ENCODE data around the gene NFASC.

The NFASC gene

DNA sequence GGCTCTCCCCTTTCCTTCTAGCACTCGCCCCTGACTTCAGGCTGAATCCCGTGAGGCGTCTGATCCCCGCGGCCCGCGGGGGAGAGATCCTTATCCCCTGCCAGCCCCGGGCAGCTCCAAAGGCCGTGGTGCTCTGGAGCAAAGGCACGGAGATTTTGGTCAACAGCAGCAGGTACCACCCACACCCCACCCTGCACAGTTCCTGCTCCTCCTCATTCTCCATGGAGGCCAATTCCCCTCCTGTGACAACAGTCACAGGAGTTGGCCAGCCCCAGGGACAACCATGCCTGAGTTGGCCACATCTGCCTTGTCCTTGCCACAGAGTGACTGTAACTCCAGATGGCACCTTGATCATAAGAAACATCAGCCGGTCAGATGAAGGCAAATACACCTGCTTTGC lies 193.6 kb downstream of the NFASC start:
- DNase-seq (ENCODE audit: low spot score): no peak

DNA sequence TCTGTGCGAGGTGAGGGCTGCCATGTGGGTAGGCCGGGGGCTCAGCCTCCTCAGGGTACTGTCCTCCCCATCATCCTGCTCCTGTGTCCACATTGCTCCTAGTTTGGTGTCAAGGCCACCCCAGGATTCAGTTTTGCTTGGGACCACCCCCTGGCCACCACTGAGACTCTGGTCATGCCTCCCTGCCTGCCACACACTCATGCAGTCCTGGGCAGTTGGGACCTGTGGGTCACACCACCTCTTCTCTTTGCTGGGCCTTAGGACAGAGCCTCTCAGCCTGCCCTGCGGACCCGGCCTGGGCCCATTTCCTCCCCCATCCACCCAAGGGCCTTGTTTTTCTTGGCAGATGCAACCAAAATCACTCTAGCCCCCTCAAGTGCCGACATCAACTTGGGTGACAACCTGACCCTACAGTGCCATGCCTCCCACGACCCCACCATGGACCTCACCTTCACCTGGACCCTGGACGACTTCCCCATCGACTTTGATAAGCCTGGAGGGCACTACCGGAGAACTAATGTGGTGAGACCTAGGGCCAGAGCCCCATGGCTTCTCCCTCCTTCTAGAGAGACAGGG lies 194.2 kb downstream of the NFASC start:
- no peak for DNase-seq (ENCODE audit: low spot score)

- no peak for DNase-seq (ENCODE audit: low spot score)
Observed at GRCh38 chr1:205065666-205066065, 195.0 kb downstream of the NFASC start.

GRCh38 chr1:205066141-205066818 lies 195.6 kb downstream of the NFASC start:
- DNase-seq (ENCODE audit: low spot score): no peak

GRCh38 chr1:205067031-205067430 lies 196.4 kb downstream of the NFASC start:
- no peak for DNase-seq (ENCODE audit: low spot score)

DNA sequence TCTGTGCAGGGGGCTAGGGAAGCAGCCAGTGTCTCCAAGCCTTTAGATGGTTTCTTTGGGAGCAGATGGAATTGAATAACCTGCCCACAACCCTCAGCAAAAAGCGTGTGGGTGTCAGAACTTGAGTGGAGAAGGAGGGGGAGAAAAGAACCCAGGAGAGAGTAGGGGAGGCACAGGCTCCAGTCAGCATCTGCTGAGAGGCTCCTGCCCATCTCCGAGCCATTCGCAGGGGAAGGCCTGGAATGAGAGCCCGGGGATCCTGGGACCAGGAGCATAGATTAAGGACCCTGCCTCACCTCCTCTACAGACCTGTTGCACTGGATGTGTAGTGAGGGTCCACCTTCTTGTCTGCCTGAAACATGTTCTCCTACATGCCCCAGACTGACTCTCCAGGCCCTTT lies 197.3 kb downstream of the NFASC start:
- DNase-seq (ENCODE audit: low spot score): no peak

DNA sequence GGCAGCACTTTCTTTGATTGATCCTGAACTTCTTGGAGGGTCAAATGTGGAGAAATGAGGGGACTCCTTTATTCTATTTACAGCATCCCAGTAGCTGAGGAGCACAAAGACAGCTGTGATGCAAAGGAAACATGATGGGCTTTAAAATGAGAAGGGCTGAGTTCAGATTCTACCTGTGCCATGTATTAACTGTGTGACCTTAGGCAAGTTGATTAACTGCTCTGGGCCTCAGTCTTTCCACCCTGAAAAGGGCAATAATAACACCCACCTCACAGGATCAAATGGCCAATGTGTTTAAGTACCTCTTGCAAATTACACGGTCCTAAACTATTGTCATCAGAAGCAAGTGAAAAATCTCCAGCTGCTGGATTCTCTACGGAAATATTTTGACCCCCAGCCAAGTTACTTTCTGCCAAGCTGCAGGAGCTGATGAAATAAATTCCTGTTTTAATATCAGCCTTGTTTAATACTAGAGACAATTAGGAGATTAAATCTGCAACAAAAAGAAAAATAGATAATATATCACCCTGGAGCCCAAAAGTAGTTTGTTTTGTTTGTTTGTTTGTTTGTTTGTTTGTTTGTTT lies 197.9 kb downstream of the NFASC start:
- no peak for DNase-seq (ENCODE audit: low spot score)

- no peak for DNase-seq (ENCODE audit: low spot score)
Observed at GRCh38 chr1:205069371-205070125, 198.9 kb downstream of the NFASC start.

DNA sequence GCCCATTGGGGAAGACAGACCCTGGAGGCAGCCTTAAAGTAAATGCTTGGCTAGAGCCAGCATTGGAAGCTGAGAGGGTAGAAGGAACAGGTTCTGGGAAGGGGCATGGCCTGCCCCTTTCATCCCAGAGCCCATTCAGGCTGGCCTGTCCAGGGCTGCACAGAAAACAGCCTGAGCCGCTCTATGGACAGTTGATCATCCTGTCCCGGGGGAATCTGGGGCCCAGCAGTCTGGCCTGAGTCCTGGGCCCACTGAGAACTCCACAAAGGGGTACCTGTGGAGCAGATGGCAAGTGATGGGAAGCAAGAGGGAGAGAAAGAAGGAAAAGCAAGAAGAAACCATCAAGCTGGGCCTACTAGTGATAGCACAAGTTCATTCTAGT lies 200.4 kb downstream of the NFASC start:
- DNase-seq (ENCODE audit: low spot score): no peak

DNA sequence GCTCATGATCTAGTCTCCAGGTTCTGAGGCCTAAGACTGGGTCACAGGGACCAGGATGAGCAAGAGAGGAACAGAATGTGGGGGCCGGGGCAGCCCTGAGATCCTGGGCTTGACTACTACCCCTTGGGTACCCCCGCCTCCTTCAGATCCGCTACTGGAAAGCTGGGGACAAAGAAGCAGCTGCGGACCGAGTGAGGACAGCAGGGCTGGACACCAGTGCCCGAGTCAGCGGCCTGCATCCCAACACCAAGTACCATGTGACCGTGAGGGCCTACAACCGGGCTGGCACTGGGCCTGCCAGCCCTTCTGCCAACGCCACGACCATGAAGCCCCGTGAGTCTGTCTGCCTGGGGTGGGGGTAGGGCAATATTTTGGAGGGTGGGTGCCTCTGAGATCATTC lies 201.1 kb downstream of the NFASC start:
- DNase-seq (ENCODE audit: low spot score): no peak

GRCh38 chr1:205072286-205072685 lies 201.6 kb downstream of the NFASC start:
- DNase-seq (ENCODE audit: low spot score): no peak
